Progenitor cell of endocrine pancreas (in vitro differentiated cells): ENCODE measurements around the gene DLGAP4. TPM values are rescaled to one million over a fixed set of nuclear protein-coding genes. Genes with fewer than 3 reads are reported as not detected.

Experiments used
- DNase-seq: peaks from one replicate; pipeline ENCODE4 v3.0.0; 2021; ENCODE audit warnings: low spot score; ENCODE audit not compliant: unreplicated experiment
- H3K27ac Mint-ChIP-seq: 2 replicates; pipeline ENCODE4 v1.8.0; 2021; ENCODE audit warnings: mild to moderate bottlenecking, moderate library complexity, mixed read lengths
- H3K27me3 Mint-ChIP-seq: 2 replicates; pipeline ENCODE4 v1.8.0; 2021; ENCODE audit warnings: mixed read lengths
- H3K36me3 Mint-ChIP-seq: 2 replicates; pipeline ENCODE4 v1.8.0; 2022; ENCODE audit warnings: mixed read lengths; ENCODE audit not compliant: insufficient read depth
- H3K4me1 Mint-ChIP-seq: 2 replicates; pipeline ENCODE4 v1.8.0; 2021; ENCODE audit warnings: low read depth, mixed read lengths
- H3K4me3 Mint-ChIP-seq: 2 replicates; pipeline ENCODE4 v1.8.0; 2021; ENCODE audit warnings: low read depth, mild to moderate bottlenecking, moderate library complexity, mixed read lengths
- H3K9me3 Mint-ChIP-seq: 2 replicates; pipeline ENCODE4 v1.8.0; 2021; ENCODE audit warnings: low read depth, mixed read lengths
- CTCF ChIP-seq: fragments of 200-600 bp; sonication (generic); IDR thresholded peaks from one replicate; pipeline ENCODE4 v1.5.0; 2021; ENCODE audit warnings: antibody characterized with exemption, mild to moderate bottlenecking; ENCODE audit not compliant: unreplicated experiment
- total RNA-seq: library from RNA; stranded (reverse); gene quantifications from 2 replicates; pipeline ENCODE4 v1.2.1, GENCODE V29; 2021

Gene DLGAP4
- total RNA-seq, 1 donor from 2014 or later = 109 TPM

- Mint-ChIP-seq H3K27me3 (no peaks in the 10 kb centered on the region), H3K4me3 (no peak overlapping the region), H3K27ac (no peak overlapping the region), H3K9me3 (peaks cover 6% of the 10 kb centered on the region), H3K4me1 (no peaks in the 10 kb centered on the region), H3K36me3 (peaks cover 6% of the 10 kb centered on the region)
- TF ChIP-seq CTCF = no peak
- DNase-seq = no peak
Measured at GRCh38 chr20:36565520-36565919, 259.4 kb downstream of the DLGAP4 start.

GRCh38 chr20:36569847-36570429, 263.8 kb downstream of the DLGAP4 start:
- Mint-ChIP-seq H3K9me3 (peaks cover 3% of the 10 kb centered on the region), H3K4me3 (no peak overlapping the region), H3K36me3 (peaks cover 4% of the 10 kb centered on the region), H3K4me1 (peaks cover 21% of the 10 kb centered on the region), H3K27me3 (no peaks in the 10 kb centered on the region), H3K27ac (peak overlapping the region; percentile 68)
- no peak for TF ChIP-seq CTCF
- no peak for DNase-seq

GRCh38 chr20:36571564-36572504, 265.7 kb downstream of the DLGAP4 start:
- Mint-ChIP-seq H3K36me3 (no peaks in the 10 kb centered on the region), H3K27me3 (no peaks in the 10 kb centered on the region), H3K9me3 (no peaks in the 10 kb centered on the region), H3K27ac (peak overlapping the region; percentile 98), H3K4me3 (peak overlapping the region; percentile 80), H3K4me1 (peaks cover 37% of the 10 kb centered on the region)
- DNase-seq = peak; percentile 39
- no peak for TF ChIP-seq CTCF

- Mint-ChIP-seq H3K4me3 (peak overlapping the region; percentile 80), H3K9me3 (no peaks in the 10 kb centered on the region), H3K27ac (peak overlapping the region; percentile 98), H3K4me1 (peaks cover 37% of the 10 kb centered on the region), H3K36me3 (no peaks in the 10 kb centered on the region), H3K27me3 (no peaks in the 10 kb centered on the region)
- DNase-seq = peak; percentile 22
- no peak for TF ChIP-seq CTCF
Measured at GRCh38 chr20:36572701-36573102, 266.6 kb downstream of the DLGAP4 start.

GRCh38 chr20:36573103-36573797, 267.1 kb downstream of the DLGAP4 start, which contains the start of gene TGIF2:
TSS of gene TGIF2 (plus strand) at chr20:36573597. CDS start at chr20:36578775, 5,178 bp downstream.
- no peak for TF ChIP-seq CTCF
- no peaks in the 10 kb centered on the region for H3K27me3 Mint-ChIP-seq
- H3K4me1 Mint-ChIP-seq = peaks cover 37% of the 10 kb centered on the region
- H3K9me3 Mint-ChIP-seq = no peaks in the 10 kb centered on the region
- H3K27ac Mint-ChIP-seq = peak within 1 kb of the TSS; percentile 98
- peak; percentile 93 for DNase-seq
- H3K4me3 Mint-ChIP-seq = peak within 1 kb of the TSS; percentile 93
- H3K36me3 Mint-ChIP-seq = no peaks in the 10 kb centered on the region
